H1 (cell line): ENCODE data around the gene SERINC1. TPM values are rescaled to one million over a fixed set of nuclear protein-coding genes. Genes with fewer than 3 reads are reported as not detected.

Experiments
- CTCF ChIA-PET: fragments of 300-600 bp; sonication (Branson Sonifier 250); formaldehyde crosslinking; loops from one replicate; lab custom pipeline; 2021; ENCODE audit not compliant: partially characterized antibody; lab: Charles Lee
- POLR2A ChIA-PET: fragments of 300-600 bp; sonication (Branson Sonifier 250); formaldehyde crosslinking; loops from one replicate; lab custom pipeline; 2021; ENCODE audit warnings: inconsistent platforms; ENCODE audit not compliant: partially characterized antibody; lab: Charles Lee
- DNase-seq, 2 experiments: peaks; one replicate each; pipeline versions ENCODE4 v3.0.0 to v3.0.0-alpha.2; 2010 to 2022; ENCODE audit warnings: low spot score in 2 of 2, low read depth in 1 of 2, mixed read lengths in 1 of 2
- FAIRE-seq: peaks from 2 replicates; lab custom pipeline; 2011; peaks lifted over from hg19 to GRCh38; lab: Jason Lieb, UNC
- H2AFZ ChIP-seq: 2 replicates; pipeline ENCODE4 v1.8.1; 2012; ENCODE audit warnings: low read length, inconsistent platforms
- H2AK5ac ChIP-seq: 2 replicates; pipeline ENCODE4 v1.6.1; 2013; ENCODE audit warnings: low read depth, low read length
- H2BK120ac ChIP-seq: replicated peaks from 2 replicates; pipeline ENCODE3; 2013; ENCODE audit warnings: low read depth, low read length, inconsistent platforms
- H2BK12ac ChIP-seq: 2 replicates; pipeline ENCODE4 v1.6.1; 2013; ENCODE audit warnings: low read depth, low read length
- H2BK15ac ChIP-seq: 2 replicates; pipeline ENCODE4 v1.6.1; 2013; ENCODE audit warnings: low read length
- H2BK20ac ChIP-seq: 2 replicates; pipeline ENCODE4 v1.6.1; 2013; ENCODE audit warnings: low read length
- H2BK5ac ChIP-seq: 2 replicates; pipeline ENCODE4 v1.6.1; 2013; ENCODE audit warnings: low read depth, low read length
- H3K14ac ChIP-seq: 2 replicates; pipeline ENCODE4 v1.6.1; 2013; ENCODE audit warnings: inconsistent platforms; ENCODE audit not compliant: insufficient read length
- H3K18ac ChIP-seq: 2 replicates; pipeline ENCODE4 v1.6.1; 2013; ENCODE audit warnings: low read length; ENCODE audit errors: extremely low read depth
- H3K23ac ChIP-seq: 2 replicates; pipeline ENCODE4 v1.6.1; 2013; ENCODE audit warnings: inconsistent platforms; ENCODE audit not compliant: insufficient read length
- H3K23me2 ChIP-seq: 2 replicates; pipeline ENCODE4 v1.6.1; 2013; ENCODE audit warnings: low read depth, low read length
- H3K27ac ChIP-seq: 2 replicates; pipeline ENCODE4 v1.6.1; 2011; ENCODE audit warnings: low read depth, low read length, inconsistent platforms
- H3K27me3 ChIP-seq, 4 experiments: replicated peaks in 1 of 4; 1 replicate in 1 of 4; 2 replicates in 3 of 4; pipeline versions ENCODE4 v1.6.1 to v1.8.1; 2011 to 2013; ENCODE audit warnings: low read length in 3 of 4, mild to moderate bottlenecking in 3 of 4, inconsistent platforms in 2 of 4, mixed read lengths in 2 of 4, moderate library complexity in 1 of 4; ENCODE audit not compliant: control insufficient read depth in 3 of 4, insufficient read depth in 3 of 4; ENCODE audit errors: extremely low read depth in 1 of 4
- H3K36me3 ChIP-seq, 4 experiments: 2 replicates each; pipeline versions ENCODE4 v1.6.1 to v1.8.1; 2011 to 2013; ENCODE audit warnings: mild to moderate bottlenecking in 4 of 4, low read length in 3 of 4, moderate library complexity in 2 of 4, control low read depth in 1 of 4, inconsistent platforms in 1 of 4; ENCODE audit not compliant: insufficient read depth in 4 of 4, control insufficient read depth in 2 of 4
- H3K4ac ChIP-seq: replicated peaks from 2 replicates; pipeline ENCODE3; 2013; ENCODE audit warnings: low read length, low read depth, mixed read lengths, inconsistent platforms; ENCODE audit not compliant: insufficient read length
- H3K4me1 ChIP-seq, 4 experiments: replicated peaks in 1 of 4; 1 replicate in 1 of 4; 2 replicates in 3 of 4; pipeline versions ENCODE4 v1.6.1 to v1.8.1; 2011 to 2013; ENCODE audit warnings: low read length in 3 of 4, inconsistent platforms in 2 of 4, mixed read lengths in 1 of 4; ENCODE audit not compliant: insufficient read depth in 4 of 4, control insufficient read depth in 3 of 4
- H3K4me2 ChIP-seq, 2 experiments: 2 replicates each; pipeline versions ENCODE4 v1.6.1 to v1.8.1; 2011 to 2013; ENCODE audit warnings: low read depth in 2 of 2, low read length in 2 of 2, control low read depth in 1 of 2, inconsistent platforms in 1 of 2, mild to moderate bottlenecking in 1 of 2; ENCODE audit not compliant: insufficient read depth in 1 of 2
- H3K4me3 ChIP-seq, 4 experiments: fragments of 200-600, 300-600 bp in 1 of 4; sonication (generic), shearing (Covaris generic), sonication (Bioruptor Twin) in 1 of 4; 2 replicates each; pipeline versions ENCODE4 v1.5.1 to v1.8.1; 2011 to 2016; ENCODE audit warnings: low read length in 4 of 4, low read depth in 3 of 4, control low read depth in 2 of 4, inconsistent platforms in 2 of 4, mild to moderate bottlenecking in 2 of 4, mixed read lengths in 1 of 4, moderate library complexity in 1 of 4; ENCODE audit not compliant: insufficient read depth in 2 of 4; ENCODE audit errors: extremely low read depth in 1 of 4
- H3K56ac ChIP-seq: replicated peaks from 2 replicates; pipeline ENCODE3; 2013; ENCODE audit warnings: low read depth, mild to moderate bottlenecking, mixed read lengths, low read length, inconsistent platforms; ENCODE audit not compliant: insufficient read length
- H3K79me1 ChIP-seq: 2 replicates; pipeline ENCODE4 v1.6.1; 2013; ENCODE audit warnings: low read depth, low read length, control low read depth
- H3K79me2 ChIP-seq, 2 experiments: 2 replicates each; pipeline versions ENCODE4 v1.6.1 to v1.8.1; 2012 to 2013; ENCODE audit warnings: low read length in 2 of 2, mild to moderate bottlenecking in 2 of 2, inconsistent platforms in 1 of 2; ENCODE audit not compliant: insufficient read depth in 2 of 2, control insufficient read depth in 1 of 2
- H3K9ac ChIP-seq, 4 experiments: replicated peaks in 1 of 4; 1 replicate in 1 of 4; 2 replicates in 3 of 4; pipeline versions ENCODE4 v1.6.1 to v1.8.1; 2011 to 2013; ENCODE audit warnings: low read depth in 3 of 4, low read length in 3 of 4, control low read depth in 2 of 4, mild to moderate bottlenecking in 2 of 4, moderate library complexity in 2 of 4, inconsistent platforms in 1 of 4; ENCODE audit errors: extremely low read depth in 1 of 4
- H3K9me3 ChIP-seq, 2 experiments: 2 replicates each; pipeline versions ENCODE4 v1.6.1 to v1.8.1; 2012 to 2013; ENCODE audit warnings: mild to moderate bottlenecking in 2 of 2, moderate library complexity in 2 of 2, control low read depth in 1 of 2, inconsistent platforms in 1 of 2, low read depth in 1 of 2, low read length in 1 of 2, mixed read lengths in 1 of 2; ENCODE audit not compliant: insufficient read depth in 2 of 2
- H4K20me1 ChIP-seq, 2 experiments: replicated peaks in 1 of 2; 2 replicates each; pipeline versions ENCODE3 to v1.8.1; 2011 to 2013; ENCODE audit warnings: inconsistent platforms in 2 of 2, low read length in 2 of 2, mild to moderate bottlenecking in 1 of 2; ENCODE audit not compliant: insufficient read depth in 2 of 2, control insufficient read depth in 1 of 2
- H4K5ac ChIP-seq: 2 replicates; pipeline ENCODE4 v1.6.1; 2013; ENCODE audit warnings: low read length, low read depth, mixed read lengths, inconsistent platforms; ENCODE audit not compliant: insufficient read length
- H4K8ac ChIP-seq: 2 replicates; pipeline ENCODE4 v1.8.0; 2013; ENCODE audit warnings: mild to moderate bottlenecking, moderate library complexity, low read length, inconsistent platforms; ENCODE audit not compliant: insufficient read depth; ENCODE audit errors: extremely low read depth
- H4K91ac ChIP-seq: replicated peaks from 2 replicates; pipeline ENCODE3; 2013; ENCODE audit warnings: low read length, mixed read lengths, inconsistent platforms; ENCODE audit not compliant: insufficient read length
- CBX8 ChIP-seq: fragments of 300-800, 300-1000 bp; sonication (generic); IDR thresholded peaks from 2 replicates; pipeline ENCODE4 v1.7.1; 2016; ENCODE audit warnings: low read depth, low read length, borderline replicate concordance
- CHD2 ChIP-seq: IDR thresholded peaks from 2 replicates; pipeline ENCODE4 v1.6.1; 2012; ENCODE audit warnings: low read length, improper control_type of control experiment
- EZH2 ChIP-seq: fragments of 200-600 bp; sonication (generic); IDR thresholded peaks from 2 replicates; pipeline ENCODE4 v1.7.1; 2012; ENCODE audit warnings: low read depth, mild to moderate bottlenecking, moderate library complexity, low read length, inconsistent platforms; ENCODE audit not compliant: severe bottlenecking
- HDAC2 ChIP-seq, 2 experiments: fragments of 300-600 bp in 1 of 2; sonication (generic) in 1 of 2; IDR thresholded peaks; 2 replicates each; pipeline ENCODE4 v1.6.1; 2011 to 2012; ENCODE audit warnings: low read depth in 2 of 2, low read length in 2 of 2, mild to moderate bottlenecking in 2 of 2, moderate library complexity in 2 of 2, borderline replicate concordance in 1 of 2, inconsistent platforms in 1 of 2
- HDAC6 ChIP-seq: IDR thresholded peaks from one replicate; pipeline ENCODE4 v1.7.1; 2012; ENCODE audit warnings: low read depth, mild to moderate bottlenecking, inconsistent platforms, low read length, moderate library complexity
- KDM1A ChIP-seq: fragments of 200-600, 300-600 bp; sonication (generic); IDR thresholded peaks from 2 replicates; pipeline ENCODE4 v1.7.1; 2016; ENCODE audit warnings: mild to moderate bottlenecking, low read length, borderline replicate concordance
- NANOG ChIP-seq: IDR thresholded peaks from 2 replicates; pipeline ENCODE4 v1.6.1; 2011; ENCODE audit warnings: low read length, low read depth, mild to moderate bottlenecking, inconsistent platforms; ENCODE audit not compliant: insufficient read depth, poor library complexity, severe bottlenecking
- POLR2A ChIP-seq, 2 experiments: IDR thresholded peaks; 1 replicate in 1 of 2; 2 replicates in 1 of 2; pipeline ENCODE4 v1.6.1; 2011; ENCODE audit warnings: low read depth in 2 of 2, low read length in 2 of 2, mild to moderate bottlenecking in 2 of 2; ENCODE audit errors: control extremely low read depth in 1 of 2
- SRF ChIP-seq: IDR thresholded peaks from 2 replicates; pipeline ENCODE4 v1.6.1; 2011; ENCODE audit warnings: mild to moderate bottlenecking, low read depth, low read length, moderate library complexity
- SUZ12 ChIP-seq: fragments of 200-600 bp; sonication (generic); IDR thresholded peaks from 2 replicates; pipeline ENCODE4 v1.6.1; 2012; ENCODE audit warnings: mild to moderate bottlenecking, inconsistent platforms, low read length, moderate library complexity, mixed read lengths
- TEAD4 ChIP-seq: IDR thresholded peaks from 2 replicates; pipeline ENCODE4 v1.6.1; 2012; ENCODE audit warnings: low read depth, low read length, inconsistent platforms, mixed read lengths
- WGBS, 2 experiments: shearing (Covaris generic) in 1 of 2; methylation state at CpG; one replicate each; pipeline versions ENCODE4 v1.1.6 to v1.1.7; 2013 to 2015; ENCODE audit warnings: low lambda C conversion rate in 2 of 2, mixed read lengths in 2 of 2, inconsistent platforms in 1 of 2, low coverage in 1 of 2, missing lambda C conversion rate in 1 of 2; ENCODE audit not compliant: insufficient replicate concordance in 2 of 2, insufficient coverage in 1 of 2, insufficient read length in 1 of 2; ENCODE audit errors: extremely low coverage in 1 of 2, missing lambda C conversion rate in 1 of 2; 5-methylcytosine and 5-hydroxymethylcytosine counted together
- polyA plus RNA-seq, 7 experiments: library from polyadenylated mRNA; depleted of rRNA in 3 of 7; stranded (reverse) in 5 of 7; unstranded in 2 of 7; fragments of >200 nt in 5 of 7; fragments of 200-250 nt in 2 of 7; gene quantifications; 1 replicate in 5 of 7; 2 replicates in 1 of 7; 4 replicates in 1 of 7; pipeline versions ENCODE4 v1.2.1 to v1.2.3, GENCODE V29; 2011 to 2013; ENCODE audit warnings: missing spikeins in 2 of 7, mixed read lengths in 2 of 7
- total RNA-seq: library from RNA; stranded (reverse); fragmentation: NEBNext Ultra II Directional; extraction: Animal tissue kit (Norgen Biotek cat#: 25700); gene quantifications from 2 replicates; pipeline ENCODE4 v1.2.1, GENCODE V29; 2021

The SERINC1 gene
- total and polyA plus RNA-seq, 2 of the 8 experiments (the other 6 are each of a cell fraction or from before 2014, with no cell fraction given) = 15.4 to 38.6 TPM

DNA sequence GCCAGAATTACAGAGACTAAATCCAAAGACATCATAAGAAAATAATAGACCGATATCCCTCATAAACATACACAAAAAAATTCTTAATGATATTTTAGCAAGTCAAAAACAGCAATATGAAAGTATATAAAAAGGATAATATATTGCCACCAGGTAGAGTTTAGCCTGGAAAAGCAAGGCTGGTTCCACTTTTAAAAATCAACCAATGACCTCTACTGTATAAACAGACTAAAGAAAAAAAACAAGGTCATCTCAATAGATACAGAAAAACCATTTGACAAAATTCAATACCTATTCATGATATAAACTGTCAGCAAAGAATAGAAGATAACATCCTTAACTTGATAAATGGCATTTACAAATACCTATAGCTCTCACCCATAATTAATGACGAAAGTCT is 9.7 kb downstream of the SERINC1 start:
- CTCF ChIA-PET = no interaction called here
- no peak overlapping the region for H4K5ac ChIP-seq
- H3K79me1 ChIP-seq = no peaks in the 10 kb centered on the region; the same call in 1 of the 2 replicates
- no peak overlapping the region for H3K14ac ChIP-seq
- POLR2A ChIA-PET = no interaction called here
- H2BK20ac ChIP-seq = no peak overlapping the region
- peaks cover 0 to 3% of the 10 kb centered on the region in 2 experiments for H4K20me1 ChIP-seq
- H2BK15ac ChIP-seq = no peak overlapping the region
- no peaks in the 10 kb centered on the region for H3K27me3 ChIP-seq
- FAIRE-seq (no peak), DNase-seq (no peak)
- TF ChIP-seq POLR2A (IDR thresholded peaks at IDR 0.05; ENCODE audit: control extremely low read depth in 1 of 2, low read depth in 2 of 2, low read length in 2 of 2) (no peak), HDAC2 (IDR thresholded peaks at IDR 0.05; ENCODE audit: borderline replicate concordance in 1 of 2, low read depth in 2 of 2, low read length in 2 of 2) (no peak), CBX8 (no peak), EZH2 (no peak), HDAC6 (no peak), NANOG (no peak), KDM1A (no peak), SRF (no peak), TEAD4 (no peak), CHD2 (no peak), SUZ12 (no peak)
- no peak overlapping the region for H3K4me2 ChIP-seq
- no peak overlapping the region for H2BK12ac ChIP-seq
- H2AFZ ChIP-seq = no peak overlapping the region
- no peak overlapping the region for H2AK5ac ChIP-seq
- peaks cover 0 to 3% (median 0%) of the 10 kb centered on the region in 4 experiments; a peak in 1 of 8 replicates for H3K36me3 ChIP-seq
- no peaks in the 10 kb centered on the region for H3K23me2 ChIP-seq
- H4K91ac ChIP-seq = no peak overlapping the region
- H4K8ac ChIP-seq = no peak overlapping the region
- H3K23ac ChIP-seq = no peak overlapping the region
- no peak overlapping the region for H2BK5ac ChIP-seq
- WGBS, 2 experiments = 90% methylated on average over 2 of the region's 2 CpGs; no CpG with 5 or more reads in 1 of the 2 experiments
- no peaks in the 10 kb centered on the region for H3K9me3 ChIP-seq
- H3K9ac ChIP-seq = no peak overlapping the region
- no peaks in the 10 kb centered on the region for H3K4me1 ChIP-seq
- no peak overlapping the region for H2BK120ac ChIP-seq
- H3K4ac ChIP-seq = no peak overlapping the region
- H3K27ac ChIP-seq = no peak overlapping the region
- H3K79me2 ChIP-seq = peaks cover 0 to 85% of the 10 kb centered on the region in 2 experiments; a peak in 3 of 4 replicates
- H3K56ac ChIP-seq = no peak overlapping the region
- no peak overlapping the region for H3K4me3 ChIP-seq
- no peak overlapping the region for H3K18ac ChIP-seq
